ENCODE results near the gene KLHL29. TPM values are rescaled to one million over a fixed set of nuclear protein-coding genes. Genes with fewer than 3 reads are reported as not detected.

KLHL29 gene
- total and polyA plus RNA-seq, 8 donors: 1.8 to 10.5 (median 2.8) TPM

GRCh38 chr2:23585273-23586170, 200.5 kb downstream of the KLHL29 start:
- TF ChIP-seq CTCF (IDR thresholded peaks at IDR 0.05): no peak

GRCh38 chr2:23586741-23587306, 201.8 kb downstream of the KLHL29 start:
- no peaks in the 10 kb centered on the region for H3K9me3 ChIP-seq
- intact Hi-C loops (cut with DNase I): no loop called here
- H3K27me3 ChIP-seq: no peaks in the 10 kb centered on the region
- no peak overlapping the region for H3K27ac ChIP-seq
- TF ChIP-seq CTCF (IDR thresholded peaks at IDR 0.05): no peak
- H3K36me3 ChIP-seq: no peaks in the 10 kb centered on the region
- ATAC-seq (no peak), DNase-seq (no peak)
- no peak overlapping the region for H3K4me3 ChIP-seq
- no peaks in the 10 kb centered on the region for H3K4me1 ChIP-seq

More at GRCh38 chr2:23585273-23586170, 200.5 kb downstream of the KLHL29 start:
- Histone ChIP-seq H3K4me3 (no peak overlapping the region), H3K36me3 (no peaks in the 10 kb centered on the region), H3K27ac (no peak overlapping the region), H3K4me1 (no peaks in the 10 kb centered on the region), H3K9me3 (no peaks in the 10 kb centered on the region), H3K27me3 (no peaks in the 10 kb centered on the region)
- ATAC-seq (no peak), DNase-seq (no peak)
- intact Hi-C loops (cut with DNase I): no loop called here

- DNase-seq (no peak), ATAC-seq (no peak)
- TF ChIP-seq CTCF (IDR thresholded peaks at IDR 0.05): no peak
- Histone ChIP-seq H3K27me3 (no peaks in the 10 kb centered on the region), H3K4me1 (no peaks in the 10 kb centered on the region), H3K9me3 (no peaks in the 10 kb centered on the region), H3K4me3 (no peak overlapping the region), H3K36me3 (no peaks in the 10 kb centered on the region), H3K27ac (no peak overlapping the region)
- intact Hi-C loops (cut with DNase I): no loop called here
Measured at GRCh38 chr2:23587341-23587880, 202.4 kb downstream of the KLHL29 start.

GRCh38 chr2:23588106-23588505, 203.1 kb downstream of the KLHL29 start:
- ATAC-seq: no peak
- no peak for DNase-seq
- intact Hi-C loops (cut with DNase I): no loop called here
- H3K36me3 ChIP-seq: no peaks in the 10 kb centered on the region
- no peak for TF ChIP-seq CTCF (IDR thresholded peaks at IDR 0.05)
- H3K4me3 ChIP-seq: no peak overlapping the region
- H3K27me3 ChIP-seq: no peaks in the 10 kb centered on the region
- no peaks in the 10 kb centered on the region for H3K9me3 ChIP-seq
- no peaks in the 10 kb centered on the region for H3K4me1 ChIP-seq
- H3K27ac ChIP-seq: no peak overlapping the region

GRCh38 chr2:23588508-23589201, 203.7 kb downstream of the KLHL29 start:
- no peak for TF ChIP-seq CTCF (IDR thresholded peaks at IDR 0.05)
- Histone ChIP-seq H3K4me3 (no peak overlapping the region), H3K36me3 (no peaks in the 10 kb centered on the region), H3K27ac (no peak overlapping the region), H3K9me3 (no peaks in the 10 kb centered on the region), H3K4me1 (no peaks in the 10 kb centered on the region), H3K27me3 (no peaks in the 10 kb centered on the region)
- DNase-seq (no peak), ATAC-seq (no peak)
- intact Hi-C loops (cut with DNase I): no loop called here
